ENCODE measurements around the gene TMIE. TPM values are rescaled to one million over a fixed set of nuclear protein-coding genes. Genes with fewer than 3 reads are reported as not detected.

TMIE gene
- total and polyA plus RNA-seq, 9 of the 15 experiments (the other 6 are each of a cell fraction or from before 2014, with no cell fraction given), result not detected

- TF ChIP-seq, protein P1, sequence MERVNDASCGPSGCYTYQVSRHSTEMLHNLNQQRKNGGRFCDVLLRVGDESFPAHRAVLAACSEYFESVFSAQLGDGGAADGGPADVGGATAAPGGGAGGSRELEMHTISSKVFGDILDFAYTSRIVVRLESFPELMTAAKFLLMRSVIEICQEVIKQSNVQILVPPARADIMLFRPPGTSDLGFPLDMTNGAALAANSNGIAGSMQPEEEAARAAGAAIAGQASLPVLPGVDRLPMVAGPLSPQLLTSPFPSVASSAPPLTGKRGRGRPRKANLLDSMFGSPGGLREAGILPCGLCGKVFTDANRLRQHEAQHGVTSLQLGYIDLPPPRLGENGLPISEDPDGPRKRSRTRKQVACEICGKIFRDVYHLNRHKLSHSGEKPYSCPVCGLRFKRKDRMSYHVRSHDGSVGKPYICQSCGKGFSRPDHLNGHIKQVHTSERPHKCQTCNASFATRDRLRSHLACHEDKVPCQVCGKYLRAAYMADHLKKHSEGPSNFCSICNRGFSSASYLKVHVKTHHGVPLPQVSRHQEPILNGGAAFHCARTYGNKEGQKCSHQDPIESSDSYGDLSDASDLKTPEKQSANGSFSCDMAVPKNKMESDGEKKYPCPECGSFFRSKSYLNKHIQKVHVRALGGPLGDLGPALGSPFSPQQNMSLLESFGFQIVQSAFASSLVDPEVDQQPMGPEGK (CRISPR knock-in tag; IDR thresholded peaks at IDR 0.05; ENCODE audit: borderline replicate concordance), result no peak
- no peak for TF ChIP-seq CBX2 (IDR thresholded peaks at IDR 0.05; ENCODE audit: insufficient read depth, low read length, poor library complexity, severe bottlenecking)
Measured at GRCh38 chr3:46675843-46676567, 25.2 kb upstream of the TMIE start (continued).

GRCh38 chr3:46676601-46677410 lies 24.4 kb upstream of the TMIE start:
- Histone ChIP-seq H3K9ac (ENCODE audit: insufficient read depth in 1 of 2, low read depth in 2 of 2, low read length in 2 of 2) (0 out of 4 replicates have a peak overlapping the region, but pooled peaks of 1 of the 2 experiments have one; percentile 2), H3K4me3 (no peak overlapping the region), H3K79me2 (ENCODE audit: control insufficient read depth, insufficient read depth, low read length) (no peaks in the 10 kb centered on the region), H2AFZ (ENCODE audit: low read depth, low read length) (0 out of 2 replicates have a peak overlapping the region, but pooled peaks have one; percentile 40), H3K9me1 (ENCODE audit: control insufficient read depth, insufficient read depth, low read length) (no peaks in the 10 kb centered on the region), H3K27me3 (ENCODE audit: control insufficient read depth in 2 of 2, insufficient read depth in 2 of 2, low read length in 2 of 2) (peaks cover 37 to 90% of the 10 kb centered on the region in 2 experiments; a peak in 4 of 5 replicates), H3K4me2 (ENCODE audit: insufficient read depth, low read length) (peak overlapping the region; percentile 36; the same call in 1 of the 2 replicates), H3K36me3 (ENCODE audit: control insufficient read depth, insufficient read depth, low read length) (no peaks in the 10 kb centered on the region), H3K9me3 (replicated peaks; ENCODE audit: control insufficient read depth, insufficient read depth, low read depth, low read length) (no peaks in the 10 kb centered on the region), H3K4me1 (replicated peaks in 1 of 2; ENCODE audit: control insufficient read depth in 2 of 2, insufficient read depth in 2 of 2, low read length in 2 of 2) (peaks cover 0 to 6% of the 10 kb centered on the region in 2 experiments; a peak in 2 of 5 replicates), H3K27ac (ENCODE audit: extremely low read depth, low read depth, low read length) (no peak overlapping the region), H4K20me1 (replicated peaks; ENCODE audit: control insufficient read depth, insufficient read depth, low read length) (peaks cover 24% of the 10 kb centered on the region)
- intact Hi-C loops (cut with micrococcal nuclease), result no loop called here
- no TSS peak for BruUV-seq (replicated peaks)
- in situ Hi-C loops (cut with MboI), result no loop called here
- WGBS (ENCODE audit: insufficient coverage, low coverage, missing lambda C conversion rate), result 6% methylated on average over 16 of the region's 16 CpGs
- FAIRE-seq, result no peak
- ChIA-PET POLR2A (no interaction called here), CTCF (ENCODE audit: low intra/inter-chr PET ratio) (interaction anchor here (0.6 kb wide), 1 partner anchor 26 kb away, joined by 4 read pairs; no protein-coding TSS in a partner anchor)
- no peak for DNase-seq (ENCODE audit: extremely low read depth in 1 of 4, low spot score in 3 of 4)
- ATAC-seq, result no peak
- TF ChIP-seq IRF2 (CRISPR knock-in tag; IDR thresholded peaks at IDR 0.05), result no peak
- peak in 1 of 2 experiments; percentile 72; a peak in 2 of 4 replicates for TF ChIP-seq FOXK2 (conservative IDR thresholded peaks at IDR 0.05 in 1 of 2, IDR thresholded peaks at IDR 0.05 in 1 of 2; ENCODE audit: low read depth in 2 of 2)
- no peak for TF ChIP-seq FOXJ2 (tag; IDR thresholded peaks at IDR 0.05)
- TF ChIP-seq, protein P2, sequence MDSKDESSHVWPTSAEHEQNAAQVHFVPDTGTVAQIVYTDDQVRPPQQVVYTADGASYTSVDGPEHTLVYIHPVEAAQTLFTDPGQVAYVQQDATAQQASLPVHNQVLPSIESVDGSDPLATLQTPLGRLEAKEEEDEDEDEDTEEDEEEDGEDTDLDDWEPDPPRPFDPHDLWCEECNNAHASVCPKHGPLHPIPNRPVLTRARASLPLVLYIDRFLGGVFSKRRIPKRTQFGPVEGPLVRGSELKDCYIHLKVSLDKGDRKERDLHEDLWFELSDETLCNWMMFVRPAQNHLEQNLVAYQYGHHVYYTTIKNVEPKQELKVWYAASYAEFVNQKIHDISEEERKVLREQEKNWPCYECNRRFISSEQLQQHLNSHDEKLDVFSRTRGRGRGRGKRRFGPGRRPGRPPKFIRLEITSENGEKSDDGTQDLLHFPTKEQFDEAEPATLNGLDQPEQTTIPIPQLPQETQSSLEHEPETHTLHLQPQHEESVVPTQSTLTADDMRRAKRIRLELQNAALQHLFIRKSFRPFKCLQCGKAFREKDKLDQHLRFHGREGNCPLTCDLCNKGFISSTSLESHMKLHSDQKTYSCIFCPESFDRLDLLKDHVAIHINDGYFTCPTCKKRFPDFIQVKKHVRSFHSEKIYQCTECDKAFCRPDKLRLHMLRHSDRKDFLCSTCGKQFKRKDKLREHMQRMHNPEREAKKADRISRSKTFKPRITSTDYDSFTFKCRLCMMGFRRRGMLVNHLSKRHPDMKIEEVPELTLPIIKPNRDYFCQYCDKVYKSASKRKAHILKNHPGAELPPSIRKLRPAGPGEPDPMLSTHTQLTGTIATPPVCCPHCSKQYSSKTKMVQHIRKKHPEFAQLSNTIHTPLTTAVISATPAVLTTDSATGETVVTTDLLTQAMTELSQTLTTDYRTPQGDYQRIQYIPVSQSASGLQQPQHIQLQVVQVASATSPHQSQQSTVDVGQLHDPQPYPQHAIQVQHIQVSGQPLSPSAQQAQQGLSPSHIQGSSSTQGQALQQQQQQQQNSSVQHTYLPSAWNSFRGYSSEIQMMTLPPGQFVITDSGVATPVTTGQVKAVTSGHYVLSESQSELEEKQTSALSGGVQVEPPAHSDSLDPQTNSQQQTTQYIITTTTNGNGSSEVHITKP (IDR thresholded peaks at IDR 0.05; ENCODE audit: partially characterized antibody), result peak; percentile 97
- TF ChIP-seq, protein P3, sequence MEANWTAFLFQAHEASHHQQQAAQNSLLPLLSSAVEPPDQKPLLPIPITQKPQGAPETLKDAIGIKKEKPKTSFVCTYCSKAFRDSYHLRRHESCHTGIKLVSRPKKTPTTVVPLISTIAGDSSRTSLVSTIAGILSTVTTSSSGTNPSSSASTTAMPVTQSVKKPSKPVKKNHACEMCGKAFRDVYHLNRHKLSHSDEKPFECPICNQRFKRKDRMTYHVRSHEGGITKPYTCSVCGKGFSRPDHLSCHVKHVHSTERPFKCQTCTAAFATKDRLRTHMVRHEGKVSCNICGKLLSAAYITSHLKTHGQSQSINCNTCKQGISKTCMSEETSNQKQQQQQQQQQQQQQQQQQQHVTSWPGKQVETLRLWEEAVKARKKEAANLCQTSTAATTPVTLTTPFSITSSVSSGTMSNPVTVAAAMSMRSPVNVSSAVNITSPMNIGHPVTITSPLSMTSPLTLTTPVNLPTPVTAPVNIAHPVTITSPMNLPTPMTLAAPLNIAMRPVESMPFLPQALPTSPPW (CRISPR knock-in tag; IDR thresholded peaks at IDR 0.05), result peak; percentile 25; the same call in 1 of the 2 replicates
- no peak for TF ChIP-seq ZNF408 (CRISPR knock-in tag; IDR thresholded peaks at IDR 0.05; ENCODE audit: low read depth)
- TF ChIP-seq NEUROD1 (IDR thresholded peaks at IDR 0.05; ENCODE audit: borderline replicate concordance, low read depth, low read length, partially characterized antibody), result no peak

Data from K562 (cell line).